ENCODE measurements around the gene GABRB1.

GABRB1 gene

GRCh38 chr4:47473141-47473750 is 441.9 kb downstream of the GABRB1 start:
- H4K20me1 ChIP-seq (ENCODE audit: insufficient read depth) = no peaks in the 10 kb centered on the region
- no peak overlapping the region for H3K9ac ChIP-seq
- no peak overlapping the region for H3K4me2 ChIP-seq
- no peaks in the 10 kb centered on the region for H3K79me2 ChIP-seq (ENCODE audit: insufficient read depth, low read depth)
- no peak overlapping the region for H3K27ac ChIP-seq
- TF ChIP-seq CTCF (conservative IDR thresholded peaks at IDR 0.05; ENCODE audit: low read depth, low read length) = no peak
- H2AFZ ChIP-seq (ENCODE audit: low read depth) = no peak overlapping the region
- H3K4me1 ChIP-seq (ENCODE audit: low read depth, poor library complexity, severe bottlenecking) = no peaks in the 10 kb centered on the region
- H3K4me3 ChIP-seq (IDR thresholded peaks at IDR 0.05; ENCODE audit: insufficient read depth, low read depth, low read length) = no peak overlapping the region
- H3K36me3 ChIP-seq (ENCODE audit: insufficient read depth) = no peaks in the 10 kb centered on the region
- no peaks in the 10 kb centered on the region for H3K27me3 ChIP-seq (ENCODE audit: insufficient read depth, low read depth)

- H3K27ac ChIP-seq = no peak overlapping the region
- no peak overlapping the region for H3K4me3 ChIP-seq (IDR thresholded peaks at IDR 0.05; ENCODE audit: insufficient read depth, low read depth, low read length)
- H4K20me1 ChIP-seq (ENCODE audit: insufficient read depth) = no peaks in the 10 kb centered on the region
- no peaks in the 10 kb centered on the region for H3K27me3 ChIP-seq (ENCODE audit: insufficient read depth, low read depth)
- TF ChIP-seq CTCF (conservative IDR thresholded peaks at IDR 0.05; ENCODE audit: low read depth, low read length) = no peak
- H3K79me2 ChIP-seq (ENCODE audit: insufficient read depth, low read depth) = no peaks in the 10 kb centered on the region
- no peaks in the 10 kb centered on the region for H3K4me1 ChIP-seq (ENCODE audit: low read depth, poor library complexity, severe bottlenecking)
- H3K4me2 ChIP-seq = no peak overlapping the region
- no peaks in the 10 kb centered on the region for H3K36me3 ChIP-seq (ENCODE audit: insufficient read depth)
- no peak overlapping the region for H3K9ac ChIP-seq
- no peak overlapping the region for H2AFZ ChIP-seq (ENCODE audit: low read depth)
Observed at GRCh38 chr4:47474799-47475198, 443.4 kb downstream of the GABRB1 start.

- H3K27ac ChIP-seq = no peak overlapping the region
- no peak overlapping the region for H3K4me3 ChIP-seq (IDR thresholded peaks at IDR 0.05; ENCODE audit: insufficient read depth, low read depth, low read length)
- no peak for TF ChIP-seq CTCF (conservative IDR thresholded peaks at IDR 0.05; ENCODE audit: low read depth, low read length)
- H3K79me2 ChIP-seq (ENCODE audit: insufficient read depth, low read depth) = no peaks in the 10 kb centered on the region
- H3K27me3 ChIP-seq (ENCODE audit: insufficient read depth, low read depth) = no peaks in the 10 kb centered on the region
- H3K4me2 ChIP-seq = no peak overlapping the region
- H3K9ac ChIP-seq = no peak overlapping the region
- H3K36me3 ChIP-seq (ENCODE audit: insufficient read depth) = no peaks in the 10 kb centered on the region
- H4K20me1 ChIP-seq (ENCODE audit: insufficient read depth) = no peaks in the 10 kb centered on the region
- no peaks in the 10 kb centered on the region for H3K4me1 ChIP-seq (ENCODE audit: low read depth, poor library complexity, severe bottlenecking)
- no peak overlapping the region for H2AFZ ChIP-seq (ENCODE audit: low read depth)
Observed at GRCh38 chr4:47475411-47475810, 444.0 kb downstream of the GABRB1 start.
